HEK293T (cell line): ENCODE results near the gene PLCB1.

Source experiments
- PKNOX1 ChIP-seq: fragments of 450-650 bp; IDR thresholded peaks from 2 replicates; pipeline ENCODE4 v1.6.1; 2016
- SP1 ChIP-seq: fragments of 450-650 bp; IDR thresholded peaks from 2 replicates; pipeline ENCODE4 v1.6.1; 2017
- SUZ12 ChIP-seq: fragments of 450-650 bp; IDR thresholded peaks from 2 replicates; pipeline ENCODE4 v1.6.1; 2016; ENCODE audit warnings: mild to moderate bottlenecking

DNA sequence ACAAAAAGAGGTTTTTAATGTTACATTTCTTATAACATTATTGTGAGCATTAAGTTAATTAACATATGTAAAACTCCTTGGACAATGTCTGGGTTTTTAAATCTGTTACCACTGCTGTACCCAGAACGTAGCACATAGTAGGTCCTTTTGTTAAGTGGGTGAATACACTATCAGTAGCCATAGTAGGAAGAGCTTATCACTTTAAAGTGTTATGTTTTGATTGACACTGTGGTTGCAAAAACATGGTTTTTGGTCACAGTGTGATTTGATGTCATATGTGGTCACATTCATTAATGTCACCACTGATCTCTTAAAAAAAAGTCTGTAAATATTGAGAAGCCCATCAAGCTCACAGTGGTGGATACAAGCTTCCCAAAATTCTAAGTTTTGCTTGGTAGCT lies 160.7 kb downstream of the PLCB1 start:
- no peak for TF ChIP-seq SUZ12
- TF ChIP-seq PKNOX1: no peak
- TF ChIP-seq SP1: no peak
